SU-DHL-6 (cell line): ENCODE data around the gene GAPDHS.

Experiments
- H2AFZ ChIP-seq: fragments of 200-600 bp; sonication (generic); 2 replicates; pipeline ENCODE4 v1.6.1; 2014; ENCODE audit warnings: low read depth, mild to moderate bottlenecking, moderate library complexity, mixed read lengths, antibody characterized with exemption, low read length; ENCODE audit not compliant: severe bottlenecking
- H3F3A ChIP-seq: fragments of 200-600 bp; shearing (Covaris generic); 2 replicates; pipeline ENCODE4 v1.6.0; 2016; ENCODE audit warnings: antibody characterized with exemption, mild to moderate bottlenecking; ENCODE audit not compliant: insufficient read depth
- H3K27ac ChIP-seq: fragments of 200-600 bp; sonication (generic); 2 replicates; pipeline ENCODE4 v1.5.1; 2016; ENCODE audit warnings: low read depth, mild to moderate bottlenecking, low read length, moderate library complexity, mixed read lengths
- H3K27me3 ChIP-seq: fragments of 200-600 bp; sonication (generic), shearing (Covaris generic); 2 replicates; pipeline ENCODE4 v1.6.0; 2014; ENCODE audit warnings: mild to moderate bottlenecking, low read length
- H3K36me3 ChIP-seq: fragments of 200-600 bp; sonication (generic); 2 replicates; pipeline ENCODE4 v1.6.1; 2014; ENCODE audit warnings: mild to moderate bottlenecking, low read length, mixed read lengths
- H3K4me2 ChIP-seq: fragments of 300-600, 200-600 bp; shearing (Covaris generic), sonication (generic); 2 replicates; pipeline ENCODE4 v1.6.0; 2014; ENCODE audit warnings: low read length, low read depth, mild to moderate bottlenecking; ENCODE audit not compliant: poor library complexity, severe bottlenecking
- H3K4me3 ChIP-seq: fragments of 200-600 bp; sonication (generic); 2 replicates; pipeline ENCODE4 v1.5.1; 2014; ENCODE audit warnings: antibody characterized with exemption, low read length, mild to moderate bottlenecking, mixed read lengths; ENCODE audit not compliant: insufficient read depth, poor library complexity, severe bottlenecking
- H3K79me2 ChIP-seq: fragments of 200-600 bp; sonication (generic); 2 replicates; pipeline ENCODE4 v1.6.1; 2014; ENCODE audit warnings: mild to moderate bottlenecking, low read length, moderate library complexity; ENCODE audit not compliant: insufficient read depth
- H3K9ac ChIP-seq: fragments of 200-600 bp; sonication (generic); 2 replicates; pipeline ENCODE4 v1.7.0; 2014; ENCODE audit warnings: mild to moderate bottlenecking, low read length
- H3K9me2 ChIP-seq: fragments of 200-600 bp; sonication (generic); replicated peaks from 2 replicates; pipeline ENCODE4 v1.6.1; 2014; ENCODE audit warnings: low read length; ENCODE audit not compliant: insufficient read depth
- H3K9me3 ChIP-seq: fragments of 200-600 bp; sonication (generic); 2 replicates; pipeline ENCODE4 v1.6.1; 2014; ENCODE audit warnings: low read length, mixed read lengths; ENCODE audit not compliant: insufficient read depth
- H4K20me1 ChIP-seq: fragments of 200-600 bp; sonication (generic); 2 replicates; pipeline ENCODE4 v1.6.1; 2014; ENCODE audit warnings: low read depth, mild to moderate bottlenecking, antibody characterized with exemption, low read length, moderate library complexity, mixed read lengths
- EZH2phosphoT487 ChIP-seq: fragments of 200-600 bp; sonication (generic), shearing (Covaris generic); conservative IDR thresholded peaks from 2 replicates; pipeline ENCODE4 v1.6.1; 2018; ENCODE audit warnings: mild to moderate bottlenecking, antibody characterized with exemption, low read length, moderate library complexity, mixed read lengths
- TF ChIP-seq, protein P1 (sequence below): fragments of 200-600 bp; sonication (generic); IDR thresholded peaks from one replicate; pipeline ENCODE4 v1.5.1; 2017; ENCODE audit warnings: antibody characterized with exemption, mild to moderate bottlenecking, low read length, moderate library complexity; ENCODE audit not compliant: insufficient read depth, poor library complexity, severe bottlenecking

GAPDHS gene

DNA sequence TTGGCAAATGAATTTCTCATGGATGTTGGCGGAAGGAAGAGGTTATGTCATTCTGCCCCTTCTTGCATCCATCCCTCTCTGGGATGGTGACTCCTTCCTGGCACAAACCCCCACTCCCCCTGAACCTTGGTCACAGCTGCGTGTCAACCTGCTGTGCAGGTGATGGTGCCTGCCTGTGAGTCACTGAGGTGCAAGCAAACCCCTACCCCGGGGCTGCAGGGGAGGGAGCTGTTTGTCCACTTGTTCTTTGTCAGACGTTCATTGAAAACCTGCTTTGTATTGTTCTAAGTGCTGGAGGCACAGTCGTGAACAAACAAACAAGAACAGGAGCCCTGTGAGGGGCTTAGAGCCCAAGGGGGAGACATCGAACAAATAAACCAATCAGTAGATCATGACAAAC is 2.0 kb upstream of the GAPDHS start:
- no peaks in the 10 kb centered on the region for H3K9me3 ChIP-seq
- no peak overlapping the region for H3K9ac ChIP-seq
- H3K36me3 ChIP-seq: no peaks in the 10 kb centered on the region
- no peak overlapping the region for H3K4me2 ChIP-seq
- H3K27ac ChIP-seq: no peak overlapping the region
- no peak overlapping the region for H3K4me3 ChIP-seq
- no peaks in the 10 kb centered on the region for H3F3A ChIP-seq
- H3K79me2 ChIP-seq: no peaks in the 10 kb centered on the region
- no peaks in the 10 kb centered on the region for H3K27me3 ChIP-seq
- H4K20me1 ChIP-seq: no peaks in the 10 kb centered on the region
- H3K9me2 ChIP-seq: no peaks in the 10 kb centered on the region
- TF ChIP-seq EZH2phosphoT487: no peak
- TF ChIP-seq, protein P1, sequence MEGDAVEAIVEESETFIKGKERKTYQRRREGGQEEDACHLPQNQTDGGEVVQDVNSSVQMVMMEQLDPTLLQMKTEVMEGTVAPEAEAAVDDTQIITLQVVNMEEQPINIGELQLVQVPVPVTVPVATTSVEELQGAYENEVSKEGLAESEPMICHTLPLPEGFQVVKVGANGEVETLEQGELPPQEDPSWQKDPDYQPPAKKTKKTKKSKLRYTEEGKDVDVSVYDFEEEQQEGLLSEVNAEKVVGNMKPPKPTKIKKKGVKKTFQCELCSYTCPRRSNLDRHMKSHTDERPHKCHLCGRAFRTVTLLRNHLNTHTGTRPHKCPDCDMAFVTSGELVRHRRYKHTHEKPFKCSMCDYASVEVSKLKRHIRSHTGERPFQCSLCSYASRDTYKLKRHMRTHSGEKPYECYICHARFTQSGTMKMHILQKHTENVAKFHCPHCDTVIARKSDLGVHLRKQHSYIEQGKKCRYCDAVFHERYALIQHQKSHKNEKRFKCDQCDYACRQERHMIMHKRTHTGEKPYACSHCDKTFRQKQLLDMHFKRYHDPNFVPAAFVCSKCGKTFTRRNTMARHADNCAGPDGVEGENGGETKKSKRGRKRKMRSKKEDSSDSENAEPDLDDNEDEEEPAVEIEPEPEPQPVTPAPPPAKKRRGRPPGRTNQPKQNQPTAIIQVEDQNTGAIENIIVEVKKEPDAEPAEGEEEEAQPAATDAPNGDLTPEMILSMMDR: no peak
- H2AFZ ChIP-seq: no peak overlapping the region

- no peak overlapping the region for H2AFZ ChIP-seq
- H3K9me2 ChIP-seq: no peaks in the 10 kb centered on the region
These were observed 651 bp downstream of the GAPDHS start for GRCh38 chr19:35533822-35534392.

GRCh38 chr19:35534803-35535480 is 1.7 kb downstream of the GAPDHS start:
- Histone ChIP-seq H4K20me1 (no peaks in the 10 kb centered on the region), H3K36me3 (no peaks in the 10 kb centered on the region), H3K9me2 (no peaks in the 10 kb centered on the region), H3K9ac (no peak overlapping the region), H2AFZ (no peak overlapping the region), H3K27ac (no peak overlapping the region), H3K27me3 (no peaks in the 10 kb centered on the region), H3K4me3 (no peak overlapping the region), H3K79me2 (no peaks in the 10 kb centered on the region), H3K4me2 (no peak overlapping the region), H3F3A (no peaks in the 10 kb centered on the region), H3K9me3 (no peaks in the 10 kb centered on the region)
- TF ChIP-seq, protein P1: no peak
- no peak for TF ChIP-seq EZH2phosphoT487

More at GRCh38 chr19:35533822-35534392, 651 bp downstream of the GAPDHS start:
- TF ChIP-seq, protein P1: no peak
- TF ChIP-seq EZH2phosphoT487: no peak
- Histone ChIP-seq H3K9me3 (no peaks in the 10 kb centered on the region), H3K27ac (no peak overlapping the region), H3K79me2 (no peaks in the 10 kb centered on the region), H3F3A (no peaks in the 10 kb centered on the region), H3K9ac (no peak overlapping the region), H3K4me3 (no peak overlapping the region), H3K4me2 (no peak overlapping the region), H3K27me3 (no peaks in the 10 kb centered on the region), H4K20me1 (no peaks in the 10 kb centered on the region), H3K36me3 (no peaks in the 10 kb centered on the region)
